ENCODE results near the gene VPS11. TPM values are rescaled to one million over a fixed set of nuclear protein-coding genes. Genes with fewer than 3 reads are reported as not detected.

VPS11 gene
- total RNA-seq, 1 donor, result 24.6 TPM

- H3K4me3 ChIP-seq (ENCODE audit: low read depth, low read length), result peak overlapping the region; percentile 80
- TF ChIP-seq CTCF (IDR thresholded peaks at IDR 0.05; ENCODE audit: insufficient read depth, low read depth, low read length), result peak; percentile 65
- peak; percentile 87 for DNase-seq (ENCODE audit: low read depth)
Measured at GRCh38 chr11:119094816-119095065, 27.1 kb downstream of the VPS11 start.

GRCh38 chr11:119095066-119095880 is 27.7 kb downstream of the VPS11 start:
- peak overlapping the region; percentile 80 for H3K4me3 ChIP-seq (ENCODE audit: low read depth, low read length)
- DNase-seq (ENCODE audit: low read depth), result peak; percentile 100
- TF ChIP-seq CTCF (IDR thresholded peaks at IDR 0.05; ENCODE audit: insufficient read depth, low read depth, low read length), result no peak

- no peak for TF ChIP-seq CTCF (IDR thresholded peaks at IDR 0.05; ENCODE audit: insufficient read depth, low read depth, low read length)
- DNase-seq (ENCODE audit: low read depth), result no peak
- H3K4me3 ChIP-seq (ENCODE audit: low read depth, low read length), result no peak overlapping the region
Measured at GRCh38 chr11:119099711-119100110, 32.1 kb downstream of the VPS11 start.

- H3K4me3 ChIP-seq (ENCODE audit: low read depth, low read length), result peak overlapping the region; percentile 89
- TF ChIP-seq CTCF (IDR thresholded peaks at IDR 0.05; ENCODE audit: insufficient read depth, low read depth, low read length), result peak; percentile 61
- DNase-seq (ENCODE audit: low read depth), result peak; percentile 55
Measured at GRCh38 chr11:119100246-119100970, 32.8 kb downstream of the VPS11 start.

GRCh38 chr11:119100994-119101758 is 33.6 kb downstream of the VPS11 start:
- no peak for DNase-seq (ENCODE audit: low read depth)
- H3K4me3 ChIP-seq (ENCODE audit: low read depth, low read length), result peak overlapping the region; percentile 89

More at GRCh38 chr11:119100994-119101758, 33.6 kb downstream of the VPS11 start:
- TF ChIP-seq CTCF (IDR thresholded peaks at IDR 0.05; ENCODE audit: insufficient read depth, low read depth, low read length), result peak; percentile 6
